ENCODE results near the gene PAGE2B. TPM values are rescaled to one million over a fixed set of nuclear protein-coding genes. Genes with fewer than 3 reads are reported as not detected.

Gene PAGE2B
- total RNA-seq, 4 donors from 2014 or later, result not detected

DNA sequence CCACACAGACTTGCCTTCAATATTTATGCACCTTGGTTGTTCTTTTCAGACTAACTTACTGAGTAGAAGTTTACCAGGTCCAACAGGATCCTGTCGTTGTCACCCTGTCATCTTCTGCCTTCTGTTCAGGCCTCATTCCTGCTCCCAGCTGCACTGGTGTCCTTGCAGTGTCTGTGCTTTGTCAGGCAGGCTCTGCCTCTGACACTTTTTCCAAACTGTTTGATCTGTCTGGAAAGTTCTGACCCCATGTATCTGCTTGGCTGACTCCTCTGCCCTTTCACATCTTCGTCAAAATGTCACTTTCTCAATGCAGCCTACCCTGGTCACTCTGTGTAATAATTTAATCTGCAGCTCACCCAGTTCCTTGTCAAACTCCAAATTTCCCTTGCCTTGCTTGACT, 23.9 kb downstream of the PAGE2B start:
- Histone ChIP-seq H3K4me1 (no peaks in the 10 kb centered on the region), H3K27ac (no peak overlapping the region), H3K27me3 (no peaks in the 10 kb centered on the region), H3K4me3 (no peak overlapping the region), H3K9me3 (no peaks in the 10 kb centered on the region), H3K36me3 (no peaks in the 10 kb centered on the region)
- TF ChIP-seq CTCF (IDR thresholded peaks at IDR 0.05) (no peak), POLR2A (IDR thresholded peaks at IDR 0.05) (no peak)
- DNase-seq, result no peak
- intact Hi-C loops (cut with DNase I; ENCODE audit: low total_unique reads), result no loop called here

- TF ChIP-seq CTCF (IDR thresholded peaks at IDR 0.05) (no peak), POLR2A (IDR thresholded peaks at IDR 0.05) (no peak)
- Histone ChIP-seq H3K4me1 (no peaks in the 10 kb centered on the region), H3K36me3 (no peaks in the 10 kb centered on the region), H3K27me3 (no peaks in the 10 kb centered on the region), H3K27ac (no peak overlapping the region), H3K4me3 (no peak overlapping the region), H3K9me3 (no peaks in the 10 kb centered on the region)
- no peak for DNase-seq
- intact Hi-C loops (cut with DNase I; ENCODE audit: low total_unique reads), result no loop called here
These were observed 24.3 kb downstream of the PAGE2B start for GRCh38 chrX:55099162-55099561.

GRCh38 chrX:55102754-55103153, 27.9 kb downstream of the PAGE2B start:
- no peaks in the 10 kb centered on the region for H3K36me3 ChIP-seq
- no peak overlapping the region for H3K27ac ChIP-seq
- H3K27me3 ChIP-seq, result no peaks in the 10 kb centered on the region
- intact Hi-C loops (cut with DNase I; ENCODE audit: low total_unique reads), result no loop called here
- no peaks in the 10 kb centered on the region for H3K9me3 ChIP-seq
- no peak overlapping the region for H3K4me3 ChIP-seq
- no peaks in the 10 kb centered on the region for H3K4me1 ChIP-seq
- no peak for TF ChIP-seq POLR2A (IDR thresholded peaks at IDR 0.05)
- no peak for DNase-seq

DNA sequence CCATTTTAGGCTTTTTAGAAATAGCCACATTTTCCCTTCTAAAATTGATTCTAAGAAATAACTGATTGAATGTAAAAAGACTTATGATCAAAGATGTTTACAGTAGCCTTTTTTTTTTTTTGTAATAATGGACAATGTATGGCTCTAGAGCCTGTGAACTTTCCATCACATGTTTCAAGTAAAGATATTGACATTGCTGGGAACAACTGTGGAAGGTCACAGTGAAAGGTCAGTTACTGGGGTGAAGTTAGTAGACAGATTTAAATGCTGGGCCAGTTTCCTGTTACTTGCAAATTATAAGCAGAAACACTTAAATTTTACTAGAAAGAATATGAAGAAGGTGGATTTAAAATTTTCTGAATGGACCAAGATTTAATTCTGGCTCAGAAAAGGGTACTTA, 32.4 kb downstream of the PAGE2B start:
- Histone ChIP-seq H3K27me3 (no peaks in the 10 kb centered on the region), H3K36me3 (no peaks in the 10 kb centered on the region), H3K9me3 (no peaks in the 10 kb centered on the region), H3K4me1 (no peaks in the 10 kb centered on the region), H3K4me3 (no peak overlapping the region), H3K27ac (no peak overlapping the region)
- intact Hi-C loops (cut with DNase I; ENCODE audit: low total_unique reads), result no loop called here
- DNase-seq, result no peak
- TF ChIP-seq CTCF (IDR thresholded peaks at IDR 0.05) (no peak), POLR2A (IDR thresholded peaks at IDR 0.05) (no peak)

- no peak overlapping the region for H3K4me3 ChIP-seq
- no peak for DNase-seq
- no peaks in the 10 kb centered on the region for H3K4me1 ChIP-seq
- intact Hi-C loops (cut with DNase I; ENCODE audit: low total_unique reads), result no loop called here
- no peaks in the 10 kb centered on the region for H3K9me3 ChIP-seq
- no peak for TF ChIP-seq CTCF (IDR thresholded peaks at IDR 0.05)
- TF ChIP-seq POLR2A (IDR thresholded peaks at IDR 0.05), result no peak
- H3K27me3 ChIP-seq, result no peaks in the 10 kb centered on the region
- no peaks in the 10 kb centered on the region for H3K36me3 ChIP-seq
- no peak overlapping the region for H3K27ac ChIP-seq
These were observed 33.1 kb downstream of the PAGE2B start for GRCh38 chrX:55107911-55108310.

DNA sequence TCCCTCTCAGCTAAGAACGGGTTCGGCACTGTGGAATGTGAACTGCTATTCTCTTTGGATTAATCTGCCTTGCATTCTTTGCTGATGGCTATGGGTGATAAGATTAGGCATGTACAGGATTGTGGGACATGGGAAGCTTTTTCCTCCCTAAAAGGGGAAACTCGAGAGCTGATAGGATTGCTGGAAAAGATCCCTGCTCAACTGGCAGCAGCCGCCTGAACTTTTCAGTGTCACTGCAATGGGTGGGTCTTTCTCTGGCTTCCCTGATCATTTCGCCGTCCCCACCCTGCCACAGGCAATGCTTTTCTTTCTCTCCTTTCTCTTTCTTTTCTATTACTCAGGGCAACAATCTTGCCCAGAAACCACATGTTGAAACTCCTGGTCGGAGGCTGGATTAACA, 34.5 kb downstream of the PAGE2B start:
- H3K36me3 ChIP-seq, result no peaks in the 10 kb centered on the region
- H3K9me3 ChIP-seq, result no peaks in the 10 kb centered on the region
- no peak for DNase-seq
- H3K27me3 ChIP-seq, result no peaks in the 10 kb centered on the region
- H3K27ac ChIP-seq, result no peak overlapping the region
- intact Hi-C loops (cut with DNase I; ENCODE audit: low total_unique reads), result no loop called here
- H3K4me1 ChIP-seq, result no peaks in the 10 kb centered on the region
- H3K4me3 ChIP-seq, result no peak overlapping the region
- no peak for TF ChIP-seq CTCF (IDR thresholded peaks at IDR 0.05)
- no peak for TF ChIP-seq POLR2A (IDR thresholded peaks at IDR 0.05)
